HEK293 (cell line): ENCODE results near the gene CACNA1B.

Experiments
- CTCF ChIA-PET: fragments of 350-600 bp; formaldehyde crosslinking; extraction: SDS; loops from one replicate; lab custom pipeline; 2021; ENCODE audit warnings: antibody characterized with exemption; lab: Yijun Ruan, JAX
- POLR2A ChIA-PET: fragments of 300-600 bp; formaldehyde crosslinking; extraction: SDS; loops from one replicate; lab custom pipeline; 2020; ENCODE audit warnings: antibody characterized with exemption, inconsistent platforms; lab: Yijun Ruan, JAX
- H3K27ac ChIP-seq: fragments of 200-500 bp; sonication (Bioruptor generic); 2 replicates; pipeline ENCODE4 v1.5.1; 2014; ENCODE audit warnings: low read depth, low read length, control low read depth, inconsistent platforms; ENCODE audit errors: extremely low read depth
- H3K36me3 ChIP-seq, 2 experiments: fragments of 200-500 bp in 1 of 2; sonication (Bioruptor generic) in 1 of 2; 1 replicate in 1 of 2; 2 replicates in 1 of 2; pipeline ENCODE4 v1.5.1; 2014 to 2017; ENCODE audit warnings: inconsistent platforms in 2 of 2, low read length in 2 of 2; ENCODE audit not compliant: control insufficient read depth in 2 of 2, insufficient read depth in 1 of 2
- H3K4me1 ChIP-seq: fragments of 200-500 bp; sonication (Bioruptor generic); 2 replicates; pipeline ENCODE4 v1.5.1; 2014; ENCODE audit warnings: mild to moderate bottlenecking, low read length, inconsistent platforms; ENCODE audit not compliant: control insufficient read depth, insufficient read depth
- H3K4me3 ChIP-seq: 2 replicates; pipeline ENCODE4 v1.5.1; 2011; ENCODE audit warnings: low read depth, mild to moderate bottlenecking, control low read depth, low read length, moderate library complexity
- H3K9me3 ChIP-seq: fragments of 200-500 bp; sonication (Bioruptor generic); 2 replicates; pipeline ENCODE4 v1.5.1; 2014; ENCODE audit warnings: low read depth, low read length, inconsistent platforms; ENCODE audit not compliant: control insufficient read depth, insufficient read depth
- HOXA7 ChIP-seq: sonication (generic); formaldehyde crosslinking; IDR thresholded peaks from 2 replicates; pipeline ENCODE4 v1.8.1; 2022; ENCODE audit warnings: missing genetic modification reagents, borderline replicate concordance
- SALL2 ChIP-seq: fragments of 450-650 bp; formaldehyde crosslinking; IDR thresholded peaks from 2 replicates; pipeline ENCODE4 v1.5.0; 2017; ENCODE audit warnings: missing biosample characterization, mild to moderate bottlenecking, missing genetic modification characterization, borderline replicate concordance
- ZEB2 ChIP-seq: fragments of 450-650 bp; formaldehyde crosslinking; IDR thresholded peaks from 2 replicates; pipeline ENCODE4 v1.5.1; 2016; ENCODE audit warnings: missing biosample characterization, missing genetic modification characterization
- ZNF112 ChIP-seq: fragments of 450-650 bp; formaldehyde crosslinking; IDR thresholded peaks from 2 replicates; pipeline ENCODE4 v1.5.0; 2017; ENCODE audit warnings: missing biosample characterization, missing genetic modification characterization
- ZNF146 ChIP-seq: fragments of 450-650 bp; formaldehyde crosslinking; IDR thresholded peaks from 2 replicates; pipeline ENCODE4 v1.5.1; 2016; ENCODE audit warnings: missing biosample characterization, missing genetic modification characterization
- ZNF148 ChIP-seq: fragments of 450-650 bp; formaldehyde crosslinking; IDR thresholded peaks from 2 replicates; pipeline ENCODE4 v1.5.0; 2017; ENCODE audit warnings: missing biosample characterization, missing genetic modification characterization, borderline replicate concordance
- ZNF169 ChIP-seq: fragments of 450-650 bp; formaldehyde crosslinking; IDR thresholded peaks from 2 replicates; pipeline ENCODE4 v1.5.1; 2016; ENCODE audit warnings: missing biosample characterization, missing genetic modification characterization
- ZNF214 ChIP-seq: fragments of 450-650 bp; formaldehyde crosslinking; IDR thresholded peaks from 2 replicates; pipeline ENCODE4 v1.5.1; 2017; ENCODE audit warnings: missing biosample characterization, mild to moderate bottlenecking, missing genetic modification characterization, borderline replicate concordance
- ZNF23 ChIP-seq: fragments of 450-650 bp; formaldehyde crosslinking; IDR thresholded peaks from 2 replicates; pipeline ENCODE4 v1.5.1; 2016; ENCODE audit warnings: missing biosample characterization, missing genetic modification characterization, borderline replicate concordance
- ZNF341 ChIP-seq: fragments of 450-650 bp; formaldehyde crosslinking; IDR thresholded peaks from 2 replicates; pipeline ENCODE4; 2016; ENCODE audit warnings: low read depth, missing biosample characterization, missing genetic modification characterization
- ZNF37A ChIP-seq: fragments of 450-650 bp; IDR thresholded peaks from 2 replicates; pipeline ENCODE4 v1.5.1; 2018; ENCODE audit warnings: missing biosample characterization, missing genetic modification characterization
- ZNF433 ChIP-seq: fragments of 450-650 bp; formaldehyde crosslinking; IDR thresholded peaks from 2 replicates; pipeline ENCODE4 v1.5.1; 2016; ENCODE audit warnings: missing biosample characterization, missing genetic modification characterization, low read depth
- ZNF596 ChIP-seq: fragments of 450-650 bp; IDR thresholded peaks from 2 replicates; pipeline ENCODE4 v1.5.0; 2018; ENCODE audit warnings: missing biosample characterization, mild to moderate bottlenecking, missing genetic modification characterization, moderate library complexity
- ZNF624 ChIP-seq: fragments of 450-650 bp; formaldehyde crosslinking; IDR thresholded peaks from 2 replicates; pipeline ENCODE4 v1.5.1; 2017; ENCODE audit warnings: missing biosample characterization, missing genetic modification characterization
- ZNF777 ChIP-seq: fragments of 450-650 bp; formaldehyde crosslinking; IDR thresholded peaks from 2 replicates; pipeline ENCODE4 v1.5.1; 2017; ENCODE audit warnings: missing biosample characterization, missing genetic modification characterization, borderline replicate concordance
- TF ChIP-seq, protein P1 (sequence below): fragments of 450-650 bp; formaldehyde crosslinking; IDR thresholded peaks from 2 replicates; pipeline ENCODE4 v1.5.1; 2016; ENCODE audit warnings: missing biosample characterization, missing genetic modification characterization
- TF ChIP-seq, protein P2 (sequence below): fragments of 450-650 bp; formaldehyde crosslinking; IDR thresholded peaks from 2 replicates; pipeline ENCODE4 v1.5.1; 2016; ENCODE audit warnings: missing biosample characterization, missing genetic modification characterization
- TF ChIP-seq, protein P3 (sequence below): fragments of 450-650 bp; formaldehyde crosslinking; IDR thresholded peaks from 2 replicates; pipeline ENCODE4 v1.5.1; 2016; ENCODE audit warnings: missing biosample characterization, missing genetic modification characterization

Gene CACNA1B

GRCh38 chr9:137972988-137973470, 95.4 kb downstream of the CACNA1B start:
- H3K4me1 ChIP-seq, result no peaks in the 10 kb centered on the region
- POLR2A ChIA-PET, result no interaction called here
- H3K36me3 ChIP-seq, result no peaks in the 10 kb centered on the region
- H3K9me3 ChIP-seq, result no peaks in the 10 kb centered on the region
- H3K27ac ChIP-seq, result no peak overlapping the region
- 0 out of 2 replicates have a peak, but pooled peaks have one; percentile 21 for TF ChIP-seq ZNF341
- TF ChIP-seq, protein P1, sequence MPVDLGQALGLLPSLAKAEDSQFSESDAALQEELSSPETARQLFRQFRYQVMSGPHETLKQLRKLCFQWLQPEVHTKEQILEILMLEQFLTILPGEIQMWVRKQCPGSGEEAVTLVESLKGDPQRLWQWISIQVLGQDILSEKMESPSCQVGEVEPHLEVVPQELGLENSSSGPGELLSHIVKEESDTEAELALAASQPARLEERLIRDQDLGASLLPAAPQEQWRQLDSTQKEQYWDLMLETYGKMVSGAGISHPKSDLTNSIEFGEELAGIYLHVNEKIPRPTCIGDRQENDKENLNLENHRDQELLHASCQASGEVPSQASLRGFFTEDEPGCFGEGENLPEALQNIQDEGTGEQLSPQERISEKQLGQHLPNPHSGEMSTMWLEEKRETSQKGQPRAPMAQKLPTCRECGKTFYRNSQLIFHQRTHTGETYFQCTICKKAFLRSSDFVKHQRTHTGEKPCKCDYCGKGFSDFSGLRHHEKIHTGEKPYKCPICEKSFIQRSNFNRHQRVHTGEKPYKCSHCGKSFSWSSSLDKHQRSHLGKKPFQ, result no peak
- TF ChIP-seq, all 188 proteins: peak for 1
- CTCF ChIA-PET, result interaction anchor here (1.2 kb wide), 1 partner anchor 10 kb away, joined by 3 read pairs; no protein-coding TSS in a partner anchor
- H3K4me3 ChIP-seq, result no peak overlapping the region

DNA sequence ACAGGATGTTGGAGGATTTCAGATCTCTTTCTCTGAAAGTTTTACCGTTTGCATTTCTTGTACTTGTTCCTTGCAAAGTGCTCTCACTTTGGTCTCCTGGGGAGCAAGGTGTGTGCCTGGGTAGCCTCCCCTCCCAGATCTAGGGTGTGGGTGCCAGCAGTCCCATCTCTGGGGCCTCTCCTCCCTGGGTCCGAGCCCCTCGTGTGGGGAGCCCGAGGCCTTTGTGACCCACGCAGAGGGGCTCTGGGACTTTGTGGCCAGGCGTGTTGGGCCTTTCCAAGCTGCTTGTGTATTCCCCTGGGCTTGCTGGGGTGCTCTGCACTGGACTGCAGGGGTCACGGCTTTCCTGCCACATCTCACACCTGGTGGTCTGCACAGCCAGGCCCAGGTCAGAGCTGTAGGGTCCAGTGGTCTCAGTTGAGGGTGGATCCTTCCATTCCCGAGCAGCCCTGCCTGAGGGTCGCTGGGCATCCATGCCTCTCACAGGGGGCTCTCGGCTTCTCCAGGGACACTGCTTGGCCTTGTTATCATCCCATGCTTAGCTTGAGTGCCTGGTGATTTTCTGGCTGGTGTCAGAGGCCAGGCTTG, 96.3 kb downstream of the CACNA1B start:
- H3K4me1 ChIP-seq, result no peaks in the 10 kb centered on the region
- no peaks in the 10 kb centered on the region for H3K9me3 ChIP-seq
- no peak overlapping the region for H3K4me3 ChIP-seq
- no peaks in the 10 kb centered on the region for H3K36me3 ChIP-seq
- CTCF ChIA-PET, result no interaction called here
- POLR2A ChIA-PET, result no interaction called here
- no peak overlapping the region for H3K27ac ChIP-seq
- TF ChIP-seq ZNF214 (tag by site-specific recombination) (no peak), ZNF37A (tag by site-specific recombination) (no peak), ZNF146 (tag by site-specific recombination) (no peak), ZNF169 (tag by site-specific recombination) (no peak), ZEB2 (no peak), ZNF596 (tag by site-specific recombination) (no peak), ZNF148 (no peak)
- TF ChIP-seq, all 188 proteins: peak for 0

DNA sequence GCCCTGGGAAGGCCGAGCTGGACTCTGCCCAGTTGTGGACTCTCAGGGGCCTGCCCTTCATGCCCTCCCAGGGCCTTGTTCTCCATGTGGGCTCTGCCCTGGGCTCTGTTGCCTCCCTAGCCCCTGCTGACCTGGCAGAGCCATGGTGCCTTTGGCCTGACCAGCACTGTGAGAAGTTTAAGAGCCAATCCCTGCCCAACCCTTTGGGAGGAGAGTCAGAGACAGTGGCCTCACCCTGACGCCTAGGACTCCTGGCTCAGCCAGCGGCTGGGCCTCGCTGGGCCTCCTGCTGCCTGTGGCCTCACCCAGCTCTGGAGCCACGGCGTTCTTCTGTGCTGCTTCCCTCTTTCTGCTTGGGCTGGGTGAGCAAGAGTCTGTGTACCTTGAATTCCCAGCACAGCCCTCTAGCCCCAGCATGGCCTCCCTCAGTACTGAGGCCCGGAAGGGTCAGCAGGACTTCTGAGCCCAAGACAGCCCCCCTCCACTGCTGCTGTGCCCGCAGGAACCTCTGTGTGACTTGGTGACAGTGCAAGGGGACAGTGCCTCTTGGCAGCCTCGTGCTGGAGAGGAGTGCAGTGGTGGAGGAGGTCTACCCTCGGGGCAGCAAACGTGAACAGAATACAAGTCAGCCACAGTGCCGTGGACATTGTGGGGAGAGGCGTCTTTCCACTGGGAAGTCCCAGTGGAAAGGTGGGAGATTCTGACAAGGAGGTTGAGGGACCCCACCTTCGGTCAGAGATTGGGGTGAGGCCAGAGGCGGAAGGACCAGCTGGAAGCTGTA, 97.4 kb downstream of the CACNA1B start:
- POLR2A ChIA-PET, result no interaction called here
- CTCF ChIA-PET, result no interaction called here
- TF ChIP-seq ZNF624 (tag by site-specific recombination) (no peak), ZNF112 (tag by site-specific recombination) (no peak), ZNF23 (tag by site-specific recombination) (no peak), ZNF777 (no peak), HOXA7 (CRISPR knock-in tag) (no peak), SALL2 (tag by site-specific recombination) (no peak), ZNF433 (tag by site-specific recombination) (no peak)
- TF ChIP-seq, protein P2, sequence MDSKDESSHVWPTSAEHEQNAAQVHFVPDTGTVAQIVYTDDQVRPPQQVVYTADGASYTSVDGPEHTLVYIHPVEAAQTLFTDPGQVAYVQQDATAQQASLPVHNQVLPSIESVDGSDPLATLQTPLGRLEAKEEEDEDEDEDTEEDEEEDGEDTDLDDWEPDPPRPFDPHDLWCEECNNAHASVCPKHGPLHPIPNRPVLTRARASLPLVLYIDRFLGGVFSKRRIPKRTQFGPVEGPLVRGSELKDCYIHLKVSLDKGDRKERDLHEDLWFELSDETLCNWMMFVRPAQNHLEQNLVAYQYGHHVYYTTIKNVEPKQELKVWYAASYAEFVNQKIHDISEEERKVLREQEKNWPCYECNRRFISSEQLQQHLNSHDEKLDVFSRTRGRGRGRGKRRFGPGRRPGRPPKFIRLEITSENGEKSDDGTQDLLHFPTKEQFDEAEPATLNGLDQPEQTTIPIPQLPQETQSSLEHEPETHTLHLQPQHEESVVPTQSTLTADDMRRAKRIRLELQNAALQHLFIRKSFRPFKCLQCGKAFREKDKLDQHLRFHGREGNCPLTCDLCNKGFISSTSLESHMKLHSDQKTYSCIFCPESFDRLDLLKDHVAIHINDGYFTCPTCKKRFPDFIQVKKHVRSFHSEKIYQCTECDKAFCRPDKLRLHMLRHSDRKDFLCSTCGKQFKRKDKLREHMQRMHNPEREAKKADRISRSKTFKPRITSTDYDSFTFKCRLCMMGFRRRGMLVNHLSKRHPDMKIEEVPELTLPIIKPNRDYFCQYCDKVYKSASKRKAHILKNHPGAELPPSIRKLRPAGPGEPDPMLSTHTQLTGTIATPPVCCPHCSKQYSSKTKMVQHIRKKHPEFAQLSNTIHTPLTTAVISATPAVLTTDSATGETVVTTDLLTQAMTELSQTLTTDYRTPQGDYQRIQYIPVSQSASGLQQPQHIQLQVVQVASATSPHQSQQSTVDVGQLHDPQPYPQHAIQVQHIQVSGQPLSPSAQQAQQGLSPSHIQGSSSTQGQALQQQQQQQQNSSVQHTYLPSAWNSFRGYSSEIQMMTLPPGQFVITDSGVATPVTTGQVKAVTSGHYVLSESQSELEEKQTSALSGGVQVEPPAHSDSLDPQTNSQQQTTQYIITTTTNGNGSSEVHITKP (tag by site-specific recombination), result no peak
- TF ChIP-seq, protein P3, sequence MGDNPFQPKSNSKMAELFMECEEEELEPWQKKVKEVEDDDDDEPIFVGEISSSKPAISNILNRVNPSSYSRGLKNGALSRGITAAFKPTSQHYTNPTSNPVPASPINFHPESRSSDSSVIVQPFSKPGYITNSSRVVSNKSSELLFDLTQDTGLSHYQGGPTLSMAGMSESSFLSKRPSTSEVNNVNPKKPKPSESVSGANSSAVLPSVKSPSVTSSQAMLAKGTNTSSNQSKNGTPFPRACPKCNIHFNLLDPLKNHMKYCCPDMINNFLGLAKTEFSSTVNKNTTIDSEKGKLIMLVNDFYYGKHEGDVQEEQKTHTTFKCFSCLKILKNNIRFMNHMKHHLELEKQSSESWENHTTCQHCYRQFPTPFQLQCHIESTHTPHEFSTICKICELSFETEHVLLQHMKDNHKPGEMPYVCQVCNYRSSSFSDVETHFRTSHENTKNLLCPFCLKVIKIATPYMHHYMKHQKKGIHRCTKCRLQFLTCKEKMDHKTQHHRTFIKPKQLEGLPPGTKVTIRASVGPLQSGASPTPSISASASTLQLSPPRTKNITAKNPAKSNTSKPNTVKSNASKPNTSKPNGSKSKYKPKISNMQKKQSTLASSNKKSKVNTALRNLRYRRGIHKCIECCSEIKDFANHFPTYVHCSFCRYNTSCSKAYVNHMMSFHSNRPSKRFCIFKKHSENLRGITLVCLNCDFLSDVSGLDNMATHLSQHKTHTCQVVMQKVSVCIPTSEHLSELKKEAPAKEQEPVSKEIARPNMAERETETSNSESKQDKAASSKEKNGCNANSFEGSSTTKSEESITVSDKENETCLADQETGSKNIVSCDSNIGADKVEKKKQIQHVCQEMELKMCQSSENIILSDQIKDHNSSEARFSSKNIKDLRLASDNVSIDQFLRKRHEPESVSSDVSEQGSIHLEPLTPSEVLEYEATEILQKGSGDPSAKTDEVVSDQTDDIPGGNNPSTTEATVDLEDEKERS, result no peak

More for the DNA sequence above, 97.4 kb downstream of the CACNA1B start:
- Histone ChIP-seq H3K36me3 (no peaks in the 10 kb centered on the region), H3K9me3 (no peaks in the 10 kb centered on the region), H3K4me1 (no peaks in the 10 kb centered on the region), H3K27ac (no peak overlapping the region), H3K4me3 (no peak overlapping the region)
